ENCODE results near the gene PRKN.

Gene PRKN

DNA sequence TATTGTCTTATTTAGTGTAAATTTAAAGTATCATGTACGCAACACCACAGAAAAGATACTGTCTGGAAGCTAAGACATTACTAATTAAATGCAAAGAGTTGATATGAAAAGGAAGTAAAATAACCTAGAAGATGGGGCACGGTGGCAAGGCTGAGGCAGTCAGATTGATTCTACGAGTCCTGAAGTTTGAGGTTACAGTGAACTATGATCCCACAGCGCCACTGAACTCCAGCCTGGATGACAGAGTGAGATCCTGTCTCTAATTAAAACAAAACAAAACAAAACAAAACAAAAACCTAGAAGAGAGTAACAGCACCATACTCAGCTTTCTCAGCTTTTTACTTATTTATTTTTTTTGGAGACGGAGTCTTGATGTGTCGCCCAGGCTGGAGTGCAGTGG is 199.0 kb downstream of the PRKN start:
- Histone ChIP-seq H2AFZ (ENCODE audit: low read depth, low read length) (no peak overlapping the region), H4K20me1 (ENCODE audit: insufficient read depth, low read length) (no peaks in the 10 kb centered on the region), H3K27me3 (ENCODE audit: insufficient read depth, low read length, poor library complexity) (no peaks in the 10 kb centered on the region), H3K4me2 (ENCODE audit: insufficient read depth, low read length) (no peak overlapping the region), H3K79me2 (ENCODE audit: insufficient read depth, low read length) (no peaks in the 10 kb centered on the region), H3K27ac (ENCODE audit: low read length) (no peak overlapping the region), H3K4me3 (ENCODE audit: low read depth in 1 of 2, low read length in 2 of 2) (no peak overlapping the region), H3K4me1 (ENCODE audit: insufficient read depth, low read length) (no peaks in the 10 kb centered on the region), H3K36me3 (ENCODE audit: insufficient read depth, low read length) (no peaks in the 10 kb centered on the region), H3K9me3 (ENCODE audit: insufficient read depth, low read length, severe bottlenecking) (no peaks in the 10 kb centered on the region), H3K9ac (ENCODE audit: low read depth, low read length) (no peak overlapping the region)
- no peak for DNase-seq
- no peak for ATAC-seq (ENCODE audit: insufficient read depth, low read depth)
- no peak for TF ChIP-seq EZH2 (IDR thresholded peaks at IDR 0.05; ENCODE audit: borderline replicate concordance, low read depth, low read length, severe bottlenecking)
- TF ChIP-seq, protein P1, sequence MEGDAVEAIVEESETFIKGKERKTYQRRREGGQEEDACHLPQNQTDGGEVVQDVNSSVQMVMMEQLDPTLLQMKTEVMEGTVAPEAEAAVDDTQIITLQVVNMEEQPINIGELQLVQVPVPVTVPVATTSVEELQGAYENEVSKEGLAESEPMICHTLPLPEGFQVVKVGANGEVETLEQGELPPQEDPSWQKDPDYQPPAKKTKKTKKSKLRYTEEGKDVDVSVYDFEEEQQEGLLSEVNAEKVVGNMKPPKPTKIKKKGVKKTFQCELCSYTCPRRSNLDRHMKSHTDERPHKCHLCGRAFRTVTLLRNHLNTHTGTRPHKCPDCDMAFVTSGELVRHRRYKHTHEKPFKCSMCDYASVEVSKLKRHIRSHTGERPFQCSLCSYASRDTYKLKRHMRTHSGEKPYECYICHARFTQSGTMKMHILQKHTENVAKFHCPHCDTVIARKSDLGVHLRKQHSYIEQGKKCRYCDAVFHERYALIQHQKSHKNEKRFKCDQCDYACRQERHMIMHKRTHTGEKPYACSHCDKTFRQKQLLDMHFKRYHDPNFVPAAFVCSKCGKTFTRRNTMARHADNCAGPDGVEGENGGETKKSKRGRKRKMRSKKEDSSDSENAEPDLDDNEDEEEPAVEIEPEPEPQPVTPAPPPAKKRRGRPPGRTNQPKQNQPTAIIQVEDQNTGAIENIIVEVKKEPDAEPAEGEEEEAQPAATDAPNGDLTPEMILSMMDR (IDR thresholded peaks at IDR 0.05; ENCODE audit: borderline replicate concordance, extremely low read depth, low read length, poor library complexity, severe bottlenecking) = no peak

GRCh38 chr6:162526960-162527359 is 200.6 kb downstream of the PRKN start:
- Histone ChIP-seq H3K79me2 (ENCODE audit: insufficient read depth, low read length) (no peaks in the 10 kb centered on the region), H3K9ac (ENCODE audit: low read depth, low read length) (no peak overlapping the region), H3K27me3 (ENCODE audit: insufficient read depth, low read length, poor library complexity) (no peaks in the 10 kb centered on the region), H3K27ac (ENCODE audit: low read length) (no peak overlapping the region), H2AFZ (ENCODE audit: low read depth, low read length) (no peak overlapping the region), H3K4me2 (ENCODE audit: insufficient read depth, low read length) (no peak overlapping the region), H3K9me3 (ENCODE audit: insufficient read depth, low read length, severe bottlenecking) (peaks cover 4% of the 10 kb centered on the region), H3K4me1 (ENCODE audit: insufficient read depth, low read length) (no peaks in the 10 kb centered on the region), H3K36me3 (ENCODE audit: insufficient read depth, low read length) (no peaks in the 10 kb centered on the region), H4K20me1 (ENCODE audit: insufficient read depth, low read length) (no peaks in the 10 kb centered on the region), H3K4me3 (ENCODE audit: low read depth in 1 of 2, low read length in 2 of 2) (no peak overlapping the region)
- ATAC-seq (ENCODE audit: insufficient read depth, low read depth) = no peak
- TF ChIP-seq, protein P1 (IDR thresholded peaks at IDR 0.05; ENCODE audit: borderline replicate concordance, extremely low read depth, low read length, poor library complexity, severe bottlenecking) = no peak
- no peak for DNase-seq

- Histone ChIP-seq H3K27ac (ENCODE audit: low read length) (no peak overlapping the region), H3K79me2 (ENCODE audit: insufficient read depth, low read length) (no peaks in the 10 kb centered on the region), H2AFZ (ENCODE audit: low read depth, low read length) (no peak overlapping the region), H3K4me2 (ENCODE audit: insufficient read depth, low read length) (no peak overlapping the region), H3K4me3 (ENCODE audit: low read depth in 1 of 2, low read length in 2 of 2) (no peak overlapping the region), H3K27me3 (ENCODE audit: insufficient read depth, low read length, poor library complexity) (no peaks in the 10 kb centered on the region), H4K20me1 (ENCODE audit: insufficient read depth, low read length) (no peaks in the 10 kb centered on the region), H3K9me3 (ENCODE audit: insufficient read depth, low read length, severe bottlenecking) (peaks cover 4% of the 10 kb centered on the region), H3K4me1 (ENCODE audit: insufficient read depth, low read length) (no peaks in the 10 kb centered on the region), H3K36me3 (ENCODE audit: insufficient read depth, low read length) (no peaks in the 10 kb centered on the region), H3K9ac (ENCODE audit: low read depth, low read length) (no peak overlapping the region)
- no peak for DNase-seq
- ATAC-seq (ENCODE audit: insufficient read depth, low read depth) = no peak
- TF ChIP-seq EZH2 (IDR thresholded peaks at IDR 0.05; ENCODE audit: borderline replicate concordance, low read depth, low read length, severe bottlenecking) = no peak
- TF ChIP-seq, protein P1 (IDR thresholded peaks at IDR 0.05; ENCODE audit: borderline replicate concordance, extremely low read depth, low read length, poor library complexity, severe bottlenecking) = no peak
Observed at GRCh38 chr6:162525181-162525580, 202.4 kb downstream of the PRKN start.

- Histone ChIP-seq H2AFZ (ENCODE audit: low read depth, low read length) (no peak overlapping the region), H3K27ac (ENCODE audit: low read length) (no peak overlapping the region), H3K4me2 (ENCODE audit: insufficient read depth, low read length) (no peak overlapping the region), H3K4me1 (ENCODE audit: insufficient read depth, low read length) (no peaks in the 10 kb centered on the region), H4K20me1 (ENCODE audit: insufficient read depth, low read length) (no peaks in the 10 kb centered on the region), H3K79me2 (ENCODE audit: insufficient read depth, low read length) (no peaks in the 10 kb centered on the region), H3K36me3 (ENCODE audit: insufficient read depth, low read length) (no peaks in the 10 kb centered on the region), H3K27me3 (ENCODE audit: insufficient read depth, low read length, poor library complexity) (no peaks in the 10 kb centered on the region), H3K4me3 (ENCODE audit: low read depth in 1 of 2, low read length in 2 of 2) (no peak overlapping the region), H3K9ac (ENCODE audit: low read depth, low read length) (no peak overlapping the region), H3K9me3 (ENCODE audit: insufficient read depth, low read length, severe bottlenecking) (no peaks in the 10 kb centered on the region)
- TF ChIP-seq EZH2 (IDR thresholded peaks at IDR 0.05; ENCODE audit: borderline replicate concordance, low read depth, low read length, severe bottlenecking) = no peak
- TF ChIP-seq, protein P1 (IDR thresholded peaks at IDR 0.05; ENCODE audit: borderline replicate concordance, extremely low read depth, low read length, poor library complexity, severe bottlenecking) = no peak
- no peak for ATAC-seq (ENCODE audit: insufficient read depth, low read depth)
- DNase-seq = no peak
Observed at GRCh38 chr6:162512744-162513143, 214.8 kb downstream of the PRKN start.

Measured in DND-41 (cell line).